Spinal cord (tissue), 10 donors: Measurements from ENCODE around the gene WAPL. TPM values are rescaled to one million over a fixed set of nuclear protein-coding genes. Genes with fewer than 3 reads are reported as not detected.
A peak's percentile ranks its signal among the peaks of the same experiment; 100 is the strongest.

ENCODE experiments used
- DNase-seq, 6 donors: peaks; one replicate each; pipeline versions ENCODE4 v3.0.0 to v3.0.0-alpha.2; 2013 to 2015; ENCODE audit warnings: low spot score in 6 of 6, low read depth in 4 of 6
- H3K27ac ChIP-seq: one replicate; pipeline ENCODE4 v1.5.1; 2013; ENCODE audit warnings: low read depth, low read length, control low read depth
- H3K27me3 ChIP-seq: one replicate; pipeline ENCODE4 v1.6.1; 2013; ENCODE audit warnings: low read length; ENCODE audit not compliant: control insufficient read depth, insufficient read depth
- H3K36me3 ChIP-seq: one replicate; pipeline ENCODE4 v1.6.1; 2013; ENCODE audit warnings: low read length; ENCODE audit not compliant: control insufficient read depth, insufficient read depth
- H3K4me1 ChIP-seq: one replicate; pipeline ENCODE4 v1.6.1; 2013; ENCODE audit warnings: low read length; ENCODE audit not compliant: control insufficient read depth, insufficient read depth
- H3K4me3 ChIP-seq: one replicate; pipeline ENCODE4 v1.5.1; 2013; ENCODE audit warnings: low read depth, low read length, control low read depth
- H3K9me3 ChIP-seq: one replicate; pipeline ENCODE4 v1.6.1; 2013; ENCODE audit warnings: low read length; ENCODE audit not compliant: control insufficient read depth, insufficient read depth
- WGBS: methylation state at CpG from one replicate; pipeline ENCODE4 v1.1.5; 2013; ENCODE audit warnings: missing lambda C conversion rate; ENCODE audit not compliant: insufficient coverage; 5-methylcytosine and 5-hydroxymethylcytosine counted together
- polyA plus RNA-seq, 2 donors: library from polyadenylated mRNA; unstranded; fragments of 120-200 nt; gene quantifications; one replicate each; pipeline ENCODE4 v1.2.1, GENCODE V29; 2013; ENCODE audit not compliant: insufficient read length in 2 of 2
- total RNA-seq, 2 donors: library from RNA; depleted of rRNA in 1 of 2; stranded (reverse); fragments of 120-200 nt in 1 of 2; fragments of >200 nt in 1 of 2; gene quantifications; one replicate each; pipeline versions ENCODE4 v1.2.3 to v1.2.4, GENCODE V29; 2013 to 2014
- donor health status: healthy.

The WAPL gene
- total and polyA plus RNA-seq, 4 donors = 25.2 to 57.0 (median 35.6) TPM

- no peak overlapping the region for H3K4me3 ChIP-seq
- H3K9me3 ChIP-seq = no peaks in the 10 kb centered on the region
- peak overlapping the region; percentile 1 for H3K27ac ChIP-seq
- H3K36me3 ChIP-seq = no peaks in the 10 kb centered on the region
- WGBS = 100% methylated on average over 4 of the region's 4 CpGs
- H3K4me1 ChIP-seq = no peaks in the 10 kb centered on the region
- H3K27me3 ChIP-seq = no peaks in the 10 kb centered on the region
- no peak for DNase-seq
These were observed 111.0 kb downstream of the WAPL start for GRCh38 chr10:86410542-86411124.

DNA sequence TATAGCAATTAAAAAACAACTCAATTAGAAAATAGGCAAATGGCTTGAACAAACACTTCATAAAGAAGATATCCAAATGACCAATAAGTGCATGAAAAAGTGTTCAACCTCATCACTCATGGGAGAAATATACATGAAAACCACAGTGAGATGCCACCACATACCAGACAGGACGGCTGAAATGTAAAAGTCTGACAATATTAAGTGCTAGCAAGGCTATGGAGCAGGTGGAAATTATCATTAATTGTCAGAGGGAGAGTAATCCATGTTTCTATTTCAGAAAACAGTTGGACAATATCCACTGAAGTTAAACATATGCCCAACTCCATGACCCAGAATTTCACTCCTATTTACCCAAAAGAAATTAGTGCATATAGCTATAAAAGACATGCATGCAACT is 112.4 kb downstream of the WAPL start:
- no peak for DNase-seq
- H3K27ac ChIP-seq = no peak overlapping the region
- H3K36me3 ChIP-seq = no peaks in the 10 kb centered on the region
- no peaks in the 10 kb centered on the region for H3K4me1 ChIP-seq
- WGBS = no CpG with 5 or more reads among the region's 1 CpG
- H3K9me3 ChIP-seq = no peaks in the 10 kb centered on the region
- H3K4me3 ChIP-seq = no peak overlapping the region
- no peaks in the 10 kb centered on the region for H3K27me3 ChIP-seq

DNA sequence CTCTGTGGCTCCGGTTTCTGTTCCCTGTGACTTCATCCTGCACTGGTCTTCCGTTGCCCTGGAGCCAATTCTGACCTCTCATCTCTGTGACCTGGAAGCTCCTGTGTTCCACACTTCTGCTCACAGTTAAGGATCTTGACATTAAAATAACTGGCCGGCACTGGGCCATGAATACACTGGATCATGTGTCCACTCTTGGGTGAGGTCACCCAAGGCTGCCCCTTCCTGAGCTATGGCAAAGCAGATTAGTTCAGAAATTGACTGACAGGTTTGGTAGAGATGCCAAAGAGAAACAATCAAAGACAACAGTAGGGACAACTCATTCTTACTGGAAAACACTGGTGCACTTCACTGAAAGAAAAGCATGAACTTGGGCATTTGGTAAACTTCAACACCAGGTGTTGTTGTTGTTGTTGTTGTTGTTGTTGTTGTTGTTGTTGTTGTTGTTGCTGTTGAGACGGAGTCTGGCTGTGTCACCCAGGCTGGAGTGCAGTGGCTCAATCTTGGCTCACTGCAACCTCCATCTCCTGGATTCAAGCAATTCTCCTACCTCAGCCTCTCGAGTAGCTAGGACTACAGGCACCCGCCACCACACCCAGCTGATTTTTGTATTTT is 118.3 kb downstream of the WAPL start:
- Histone ChIP-seq H3K27me3 (peaks cover 21% of the 10 kb centered on the region), H3K9me3 (peaks cover 1% of the 10 kb centered on the region), H3K4me3 (no peak overlapping the region), H3K27ac (no peak overlapping the region), H3K4me1 (peaks cover 29% of the 10 kb centered on the region), H3K36me3 (no peaks in the 10 kb centered on the region)
- 53% methylated on average over 3 of the region's 6 CpGs for WGBS
- no peak for DNase-seq

GRCh38 chr10:86402283-86402941 is 119.2 kb downstream of the WAPL start:
- 5% methylated on average over 18 of the region's 18 CpGs for WGBS
- Histone ChIP-seq H3K9me3 (peaks cover 1% of the 10 kb centered on the region), H3K27me3 (peaks cover 21% of the 10 kb centered on the region), H3K4me3 (no peak overlapping the region), H3K4me1 (peaks cover 29% of the 10 kb centered on the region), H3K36me3 (no peaks in the 10 kb centered on the region), H3K27ac (no peak overlapping the region)
- peak in 2 of 6 donors; percentile 30 to 33 for DNase-seq

GRCh38 chr10:86401588-86402282 is 119.9 kb downstream of the WAPL start:
- no peaks in the 10 kb centered on the region for H3K36me3 ChIP-seq
- H3K27me3 ChIP-seq = peaks cover 21% of the 10 kb centered on the region
- peaks cover 29% of the 10 kb centered on the region for H3K4me1 ChIP-seq
- H3K4me3 ChIP-seq = no peak overlapping the region
- H3K27ac ChIP-seq = no peak overlapping the region
- H3K9me3 ChIP-seq = peaks cover 1% of the 10 kb centered on the region
- DNase-seq = peak in 2 of 6 donors; percentile 28 to 39
- 8% methylated on average over 14 of the region's 27 CpGs for WGBS

GRCh38 chr10:86400705-86401587 is 120.6 kb downstream of the WAPL start:
- no peak overlapping the region for H3K27ac ChIP-seq
- H3K4me3 ChIP-seq = peak overlapping the region; percentile 59
- H3K27me3 ChIP-seq = peaks cover 21% of the 10 kb centered on the region
- H3K36me3 ChIP-seq = no peaks in the 10 kb centered on the region
- WGBS = 1% methylated on average over 69 of the region's 76 CpGs
- peak in 2 of 6 donors; percentile 35 to 51 for DNase-seq
- peaks cover 29% of the 10 kb centered on the region for H3K4me1 ChIP-seq
- H3K9me3 ChIP-seq = peaks cover 1% of the 10 kb centered on the region

DNA sequence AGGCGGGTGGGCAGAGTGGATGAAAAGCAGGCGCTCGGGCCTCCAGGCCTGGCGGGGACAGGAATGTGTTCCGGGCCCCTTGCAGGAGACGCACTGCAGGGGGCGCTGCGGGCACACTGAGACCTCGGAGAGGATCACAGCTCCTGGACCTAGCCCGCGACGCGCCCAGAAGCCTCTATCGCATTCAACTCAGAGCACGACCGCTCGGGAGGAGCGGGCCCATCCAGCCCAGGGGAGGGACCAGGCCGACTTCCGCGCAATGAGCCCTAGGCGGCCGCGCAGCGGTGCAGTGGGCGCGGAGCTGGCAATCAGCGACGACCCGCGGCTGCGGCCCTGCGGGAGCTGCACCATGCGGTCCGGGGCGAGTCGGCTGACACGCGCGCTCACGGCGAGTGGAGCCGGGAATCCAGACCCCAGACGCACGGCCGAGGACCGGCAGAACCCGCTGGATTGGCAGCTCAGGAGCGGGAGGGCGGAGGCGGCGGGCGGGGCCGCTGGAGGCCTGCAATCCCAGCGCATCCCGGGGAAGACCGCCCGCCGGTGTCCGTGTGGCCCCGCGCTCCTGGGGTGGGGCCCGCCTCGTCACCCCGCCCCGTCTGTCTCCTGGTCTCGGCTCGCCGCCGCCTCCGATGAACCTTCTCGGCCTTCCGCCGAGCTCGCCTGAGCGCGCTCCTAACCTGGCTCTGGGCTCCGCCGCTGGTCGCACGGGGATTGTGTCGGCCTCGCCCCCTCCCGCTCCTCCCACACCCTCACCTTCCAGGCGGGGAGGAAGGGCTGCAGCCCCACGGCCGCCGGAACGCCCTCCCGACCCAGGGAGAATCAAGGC is 121.5 kb downstream of the WAPL start:
- peaks cover 21% of the 10 kb centered on the region for H3K27me3 ChIP-seq
- peak; percentile 76 to 97 (median 89) for DNase-seq
- no peaks in the 10 kb centered on the region for H3K36me3 ChIP-seq
- peaks cover 1% of the 10 kb centered on the region for H3K9me3 ChIP-seq
- H3K27ac ChIP-seq = no peak overlapping the region
- WGBS = under 1% methylated on average over 82 of the region's 90 CpGs
- peak overlapping the region; percentile 59 for H3K4me3 ChIP-seq
- peaks cover 29% of the 10 kb centered on the region for H3K4me1 ChIP-seq

DNA sequence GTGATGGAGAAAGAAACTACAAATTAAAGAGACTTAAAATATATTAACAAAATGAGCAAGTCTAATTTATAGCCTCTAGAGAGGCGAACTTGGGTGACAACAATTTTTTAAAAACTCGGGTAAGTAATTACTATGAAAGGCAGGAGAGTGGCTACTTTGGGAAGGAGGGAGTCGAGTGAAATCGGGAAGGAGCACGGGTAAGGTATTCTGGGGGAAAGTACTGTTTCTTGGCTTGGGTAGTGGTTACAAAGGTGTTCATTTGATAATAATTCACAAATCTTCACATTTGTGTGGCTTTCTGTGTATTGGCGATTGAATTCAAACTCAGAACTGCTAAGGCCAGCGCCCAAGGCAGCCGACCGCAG is 122.1 kb downstream of the WAPL start:
- no peak for DNase-seq
- Histone ChIP-seq H3K27ac (no peak overlapping the region), H3K4me1 (peaks cover 29% of the 10 kb centered on the region), H3K4me3 (peak overlapping the region; percentile 59), H3K27me3 (peaks cover 21% of the 10 kb centered on the region), H3K9me3 (peaks cover 1% of the 10 kb centered on the region), H3K36me3 (no peaks in the 10 kb centered on the region)
- WGBS = 38% methylated on average over 9 of the region's 9 CpGs
